GM18909 (cell line): ENCODE data around the gene CECR2.
"Not testable (repeated sequence)": the region's sequence is repeated elsewhere in the genome, so short reads cannot be mapped to it uniquely, and the experiment has no call there.

ENCODE experiments used
- ATAC-seq: cut with Tn5 transposase; IDR thresholded peaks from one replicate; pipeline ENCODE4 v1.9.1; 2021; ENCODE audit warnings: mild to moderate bottlenecking; ENCODE audit not compliant: unreplicated experiment, poor library complexity

CECR2 gene

GRCh38 chr22:17397756-17398547, 28.7 kb downstream of the CECR2 start:
- ATAC-seq, result no peak

GRCh38 chr22:17400305-17400704, 31.0 kb downstream of the CECR2 start:
- ATAC-seq, result no peak

- ATAC-seq, result no peak
Measured at GRCh38 chr22:17401728-17402127, 32.5 kb downstream of the CECR2 start.

GRCh38 chr22:17402293-17402692, 33.0 kb downstream of the CECR2 start:
- no peak for ATAC-seq

GRCh38 chr22:17403906-17404305, 34.6 kb downstream of the CECR2 start:
- ATAC-seq, result no peak

GRCh38 chr22:17407643-17408042, 38.4 kb downstream of the CECR2 start:
- ATAC-seq, result no peak

- no peak for ATAC-seq
Measured at GRCh38 chr22:17410576-17410975, 41.3 kb downstream of the CECR2 start.

- ATAC-seq, result no peak
Measured at GRCh38 chr22:17411213-17411612, 42.0 kb downstream of the CECR2 start.

- ATAC-seq, result no peak
Measured at GRCh38 chr22:17412232-17412631, 43.0 kb downstream of the CECR2 start.

- ATAC-seq, result no peak
Measured at GRCh38 chr22:17418890-17419324, 49.6 kb downstream of the CECR2 start.

- ATAC-seq, result no peak
Measured at GRCh38 chr22:17419348-17419747, 50.1 kb downstream of the CECR2 start.

GRCh38 chr22:17422736-17423343, 53.6 kb downstream of the CECR2 start:
- ATAC-seq, result no peak

- no peak for ATAC-seq
Measured at GRCh38 chr22:17423616-17424015, 54.4 kb downstream of the CECR2 start.

- ATAC-seq, result not testable (repeated sequence)
Measured at GRCh38 chr22:17427528-17427927, 58.3 kb downstream of the CECR2 start.

- ATAC-seq, result no peak
Measured at GRCh38 chr22:17429516-17429915, 60.3 kb downstream of the CECR2 start.

GRCh38 chr22:17430412-17430811, 61.2 kb downstream of the CECR2 start:
- ATAC-seq, result no peak

GRCh38 chr22:17431179-17431578, 61.9 kb downstream of the CECR2 start:
- ATAC-seq, result no peak

- no peak for ATAC-seq
Measured at GRCh38 chr22:17434856-17435255, 65.6 kb downstream of the CECR2 start.

GRCh38 chr22:17435375-17435774, 66.1 kb downstream of the CECR2 start:
- no peak for ATAC-seq

GRCh38 chr22:17436382-17436980, 67.2 kb downstream of the CECR2 start:
- ATAC-seq, result no peak

GRCh38 chr22:17436981-17437412, 67.7 kb downstream of the CECR2 start:
- no peak for ATAC-seq
